ENCODE measurements around the gene ADGRE3. TPM values are rescaled to one million over a fixed set of nuclear protein-coding genes. Genes with fewer than 3 reads are reported as not detected.

Gene ADGRE3
- total RNA-seq, 2 donors from 2014 or later, result not detected

DNA sequence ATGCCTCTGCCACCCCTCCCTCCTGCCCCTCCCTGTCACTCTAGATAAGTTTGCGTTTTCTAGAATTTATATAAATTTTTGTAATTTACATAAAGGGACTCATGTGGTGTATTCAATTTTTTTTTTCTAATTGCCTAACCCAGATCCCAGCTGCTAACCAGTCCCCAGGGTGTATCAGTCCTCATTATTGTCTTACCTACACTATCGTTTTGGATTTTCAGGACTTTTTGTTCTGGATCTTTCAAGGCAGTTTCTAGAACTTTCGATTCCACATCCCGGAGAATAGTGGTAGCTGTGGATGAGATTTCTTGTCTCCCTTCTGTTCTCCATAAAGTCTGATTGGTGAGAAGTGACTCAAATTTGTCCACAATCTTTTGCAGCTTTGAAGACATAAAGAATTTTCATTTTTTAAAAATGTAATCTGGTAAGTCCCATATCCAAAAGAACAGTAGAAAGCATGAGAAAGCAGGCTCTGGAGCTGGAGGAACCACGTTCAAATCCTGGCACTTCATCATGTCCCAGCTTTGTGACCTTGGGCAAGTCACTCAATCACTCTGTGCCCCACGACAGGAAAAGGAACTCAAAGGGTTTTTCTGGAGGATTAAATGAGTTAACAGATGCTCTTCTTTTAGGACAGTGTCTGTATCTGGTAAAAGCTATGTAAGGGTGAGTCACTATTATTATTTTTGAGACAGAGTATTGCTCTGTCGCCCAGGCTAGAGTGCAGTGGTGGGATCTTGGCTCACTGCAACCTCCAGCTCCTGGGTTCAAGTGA lies 19.7 kb downstream of the ADGRE3 start:
- Histone ChIP-seq H3K27me3 (replicated peaks; ENCODE audit: insufficient read depth) (no peaks in the 10 kb centered on the region), H3K9me3 (no peaks in the 10 kb centered on the region), H3K36me3 (no peaks in the 10 kb centered on the region), H3K4me3 (no peak overlapping the region), H3K4me1 (ENCODE audit: control insufficient read depth in 1 of 2, low read depth in 2 of 2) (no peaks in the 10 kb centered on the region), H3K27ac (no peak overlapping the region)
- DNase-seq (ENCODE audit: low spot score), result no peak
- no peak for ATAC-seq (ENCODE audit: insufficient number of reproducible peaks, low FRiP score, low read depth)
- TF ChIP-seq, protein P1, sequence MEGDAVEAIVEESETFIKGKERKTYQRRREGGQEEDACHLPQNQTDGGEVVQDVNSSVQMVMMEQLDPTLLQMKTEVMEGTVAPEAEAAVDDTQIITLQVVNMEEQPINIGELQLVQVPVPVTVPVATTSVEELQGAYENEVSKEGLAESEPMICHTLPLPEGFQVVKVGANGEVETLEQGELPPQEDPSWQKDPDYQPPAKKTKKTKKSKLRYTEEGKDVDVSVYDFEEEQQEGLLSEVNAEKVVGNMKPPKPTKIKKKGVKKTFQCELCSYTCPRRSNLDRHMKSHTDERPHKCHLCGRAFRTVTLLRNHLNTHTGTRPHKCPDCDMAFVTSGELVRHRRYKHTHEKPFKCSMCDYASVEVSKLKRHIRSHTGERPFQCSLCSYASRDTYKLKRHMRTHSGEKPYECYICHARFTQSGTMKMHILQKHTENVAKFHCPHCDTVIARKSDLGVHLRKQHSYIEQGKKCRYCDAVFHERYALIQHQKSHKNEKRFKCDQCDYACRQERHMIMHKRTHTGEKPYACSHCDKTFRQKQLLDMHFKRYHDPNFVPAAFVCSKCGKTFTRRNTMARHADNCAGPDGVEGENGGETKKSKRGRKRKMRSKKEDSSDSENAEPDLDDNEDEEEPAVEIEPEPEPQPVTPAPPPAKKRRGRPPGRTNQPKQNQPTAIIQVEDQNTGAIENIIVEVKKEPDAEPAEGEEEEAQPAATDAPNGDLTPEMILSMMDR (IDR thresholded peaks at IDR 0.05), result no peak

DNA sequence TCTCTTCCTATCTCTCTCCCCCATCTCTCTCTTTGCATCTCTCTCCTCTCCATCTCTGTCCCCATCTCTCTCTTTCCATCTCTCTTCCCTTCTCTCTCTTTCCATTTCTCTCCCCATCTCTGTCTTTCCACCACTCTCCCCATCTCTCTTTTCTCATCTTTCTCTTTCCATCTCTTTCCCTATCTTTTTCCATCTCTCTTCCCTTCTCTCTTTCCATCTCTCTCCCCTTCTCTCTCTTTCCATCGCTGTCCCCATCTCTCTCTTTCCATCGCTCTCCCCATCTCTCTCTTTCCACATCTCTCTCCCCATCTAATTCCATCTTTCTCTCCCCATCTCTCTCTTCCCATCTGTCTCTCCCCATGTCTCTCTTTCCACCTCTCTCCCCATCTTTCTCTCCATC lies 24.5 kb downstream of the ADGRE3 start:
- no peaks in the 10 kb centered on the region for H3K27me3 ChIP-seq (replicated peaks; ENCODE audit: insufficient read depth)
- no peaks in the 10 kb centered on the region for H3K36me3 ChIP-seq
- ATAC-seq (ENCODE audit: insufficient number of reproducible peaks, low FRiP score, low read depth), result no peak
- TF ChIP-seq, protein P1 (IDR thresholded peaks at IDR 0.05), result no peak
- no peaks in the 10 kb centered on the region for H3K4me1 ChIP-seq (ENCODE audit: control insufficient read depth in 1 of 2, low read depth in 2 of 2)
- H3K4me3 ChIP-seq, result no peak overlapping the region
- DNase-seq (ENCODE audit: low spot score), result no peak
- H3K9me3 ChIP-seq, result no peaks in the 10 kb centered on the region
- no peak overlapping the region for H3K27ac ChIP-seq

DNA sequence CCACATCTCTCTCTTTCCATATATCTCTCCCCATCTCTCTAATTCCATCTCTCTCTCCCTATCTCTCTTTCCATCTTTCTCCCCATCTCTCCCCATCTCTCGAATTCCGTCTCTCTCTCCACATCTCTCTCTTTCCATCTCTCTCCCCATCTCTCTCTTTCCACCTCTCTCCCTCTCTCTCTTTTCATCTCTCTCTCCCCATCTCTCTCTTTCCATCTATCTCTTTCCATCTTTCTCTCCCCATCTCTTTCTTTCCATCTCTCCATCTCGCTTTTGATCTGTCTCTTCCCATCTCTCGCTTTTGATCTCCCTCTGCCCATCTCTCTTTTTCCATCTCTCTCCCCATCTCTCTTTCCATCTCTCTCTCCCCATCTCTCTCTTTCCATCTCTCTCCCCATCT lies 25.6 kb downstream of the ADGRE3 start:
- ATAC-seq (ENCODE audit: insufficient number of reproducible peaks, low FRiP score, low read depth) (no peak), DNase-seq (ENCODE audit: low spot score) (no peak)
- Histone ChIP-seq H3K36me3 (no peaks in the 10 kb centered on the region), H3K4me1 (ENCODE audit: control insufficient read depth in 1 of 2, low read depth in 2 of 2) (no peaks in the 10 kb centered on the region), H3K4me3 (no peak overlapping the region), H3K27me3 (replicated peaks; ENCODE audit: insufficient read depth) (no peaks in the 10 kb centered on the region), H3K27ac (no peak overlapping the region), H3K9me3 (no peaks in the 10 kb centered on the region)
- TF ChIP-seq, protein P1 (IDR thresholded peaks at IDR 0.05), result no peak

DNA sequence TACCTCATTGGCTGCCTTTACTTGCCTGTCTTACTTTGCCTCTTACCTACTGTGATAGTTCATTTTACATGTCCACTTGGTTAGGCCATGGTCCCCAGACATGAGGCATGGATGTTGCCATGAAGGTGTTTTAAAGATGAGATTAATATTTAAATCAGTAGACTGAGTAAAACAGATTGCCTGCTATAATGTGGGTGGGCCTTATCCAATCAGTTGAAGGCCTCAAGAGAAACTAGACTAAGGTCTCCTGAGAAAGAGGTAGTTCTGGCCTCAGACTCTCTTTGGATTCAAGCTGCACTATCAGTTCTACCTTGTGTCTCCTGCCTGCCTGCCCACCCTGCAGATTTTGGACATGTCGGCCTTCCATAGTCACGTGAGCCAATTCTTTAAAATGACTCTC lies 26.1 kb downstream of the ADGRE3 start:
- H3K27ac ChIP-seq, result no peak overlapping the region
- DNase-seq (ENCODE audit: low spot score), result no peak
- TF ChIP-seq, protein P1 (IDR thresholded peaks at IDR 0.05), result no peak
- H3K27me3 ChIP-seq (replicated peaks; ENCODE audit: insufficient read depth), result no peaks in the 10 kb centered on the region
- no peaks in the 10 kb centered on the region for H3K36me3 ChIP-seq
- no peaks in the 10 kb centered on the region for H3K9me3 ChIP-seq
- H3K4me1 ChIP-seq (ENCODE audit: control insufficient read depth in 1 of 2, low read depth in 2 of 2), result no peaks in the 10 kb centered on the region
- ATAC-seq (ENCODE audit: insufficient number of reproducible peaks, low FRiP score, low read depth), result no peak
- no peak overlapping the region for H3K4me3 ChIP-seq

DNA sequence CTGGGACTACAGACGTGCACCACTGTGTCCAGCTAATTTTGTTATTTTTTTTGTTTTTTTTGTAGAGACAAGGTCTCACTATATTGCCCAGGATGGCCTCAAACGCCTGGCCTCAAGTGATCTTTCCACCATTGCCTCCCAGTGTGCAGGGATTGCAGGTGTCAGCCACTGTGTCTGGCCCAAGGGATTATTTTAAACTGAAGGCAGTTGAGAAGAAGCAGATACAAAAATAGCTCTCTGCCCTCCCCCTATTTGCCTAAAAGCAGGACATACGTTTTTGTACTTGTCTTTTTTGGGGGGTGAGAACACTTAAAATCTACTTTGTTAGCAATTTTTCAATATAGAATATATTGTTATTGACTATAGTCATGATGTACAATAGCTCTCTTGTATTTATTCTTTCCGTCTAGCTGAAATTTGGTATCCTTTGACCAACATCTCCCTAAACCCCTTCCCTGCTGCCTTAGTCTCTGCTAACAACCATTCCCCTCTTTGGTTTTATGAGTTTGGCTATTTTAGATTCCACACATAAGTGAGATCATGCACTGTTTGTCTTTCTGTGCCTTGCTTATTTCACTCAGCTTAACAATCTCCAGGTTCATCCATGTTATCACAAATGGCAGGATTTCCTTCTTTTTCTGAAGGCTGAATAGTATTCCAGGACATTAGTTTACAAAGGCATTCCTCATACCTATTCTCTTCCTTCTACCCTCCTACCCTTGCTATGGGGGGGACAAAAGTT lies 34.9 kb downstream of the ADGRE3 start:
- DNase-seq (ENCODE audit: low spot score) (no peak), ATAC-seq (ENCODE audit: insufficient number of reproducible peaks, low FRiP score, low read depth) (no peak)
- Histone ChIP-seq H3K27me3 (replicated peaks; ENCODE audit: insufficient read depth) (no peaks in the 10 kb centered on the region), H3K27ac (no peak overlapping the region), H3K4me1 (ENCODE audit: control insufficient read depth in 1 of 2, low read depth in 2 of 2) (no peaks in the 10 kb centered on the region), H3K36me3 (no peaks in the 10 kb centered on the region), H3K4me3 (no peak overlapping the region), H3K9me3 (no peaks in the 10 kb centered on the region)
- TF ChIP-seq, protein P1 (IDR thresholded peaks at IDR 0.05), result no peak

Measured in thoracic aorta (tissue), 2 donors.